GM13977 (cell line): ENCODE results near the gene REV1.
"Not testable (repeated sequence)": the region's sequence is repeated elsewhere in the genome, so short reads cannot be mapped to it uniquely, and the experiment has no call there.

ENCODE experiments used
- DNase-seq: peaks from one replicate; pipeline ENCODE4 v3.0.0; 2012; ENCODE audit warnings: low spot score
- CTCF ChIP-seq: IDR thresholded peaks from 2 replicates; pipeline ENCODE4 v1.5.1; 2012; ENCODE audit warnings: mild to moderate bottlenecking, control low read depth; ENCODE audit not compliant: insufficient read depth; ENCODE audit errors: extremely low read depth, missing control alignments
- in situ Hi-C: fragments of 300-500 bp; cut with MboI; formaldehyde crosslinking; loops from one replicate; pipeline ENCODE4 v1.12.0; 2022; ENCODE audit warnings: low sequenced_read_pairs, low pct_unique_long_range_greater_than_20kb, mixed read lengths, inconsistent platforms; ENCODE audit not compliant: unreplicated experiment

REV1 gene

GRCh38 chr2:99514357-99514756 is 24.5 kb upstream of the REV1 start:
- in situ Hi-C loops = no loop called here

GRCh38 chr2:99512181-99512591 is 22.4 kb upstream of the REV1 start:
- no peak for TF ChIP-seq CTCF
- DNase-seq = no peak
- in situ Hi-C loops = no loop called here

More at GRCh38 chr2:99514357-99514756, 24.5 kb upstream of the REV1 start:
- no peak for TF ChIP-seq CTCF
- no peak for DNase-seq

GRCh38 chr2:99509387-99509786 is 19.6 kb upstream of the REV1 start:
- no peak for TF ChIP-seq CTCF
- in situ Hi-C loops = no loop called here

GRCh38 chr2:99507937-99508818 is 18.4 kb upstream of the REV1 start:
- in situ Hi-C loops = no loop called here
- TF ChIP-seq CTCF = no peak
- DNase-seq = no peak

More at GRCh38 chr2:99509387-99509786, 19.6 kb upstream of the REV1 start:
- DNase-seq = no peak

- no peak for TF ChIP-seq CTCF
- in situ Hi-C loops = no loop called here
- no peak for DNase-seq
Observed at GRCh38 chr2:99504844-99505584, 15.2 kb upstream of the REV1 start.

GRCh38 chr2:99503662-99504416 is 14.0 kb upstream of the REV1 start:
- in situ Hi-C loops, DNase-seq: not testable (repeated sequence)

GRCh38 chr2:99496021-99496420 is 6.2 kb upstream of the REV1 start:
- TF ChIP-seq CTCF = no peak
- no peak for DNase-seq
- in situ Hi-C loops = loop anchor here (25.0 kb wide), 1 partner anchor 309 kb away; the partner anchor contains the start of genes MITD1 and MRPL30
